Measurements from ENCODE around the gene EBF4.

EBF4 gene

DNA sequence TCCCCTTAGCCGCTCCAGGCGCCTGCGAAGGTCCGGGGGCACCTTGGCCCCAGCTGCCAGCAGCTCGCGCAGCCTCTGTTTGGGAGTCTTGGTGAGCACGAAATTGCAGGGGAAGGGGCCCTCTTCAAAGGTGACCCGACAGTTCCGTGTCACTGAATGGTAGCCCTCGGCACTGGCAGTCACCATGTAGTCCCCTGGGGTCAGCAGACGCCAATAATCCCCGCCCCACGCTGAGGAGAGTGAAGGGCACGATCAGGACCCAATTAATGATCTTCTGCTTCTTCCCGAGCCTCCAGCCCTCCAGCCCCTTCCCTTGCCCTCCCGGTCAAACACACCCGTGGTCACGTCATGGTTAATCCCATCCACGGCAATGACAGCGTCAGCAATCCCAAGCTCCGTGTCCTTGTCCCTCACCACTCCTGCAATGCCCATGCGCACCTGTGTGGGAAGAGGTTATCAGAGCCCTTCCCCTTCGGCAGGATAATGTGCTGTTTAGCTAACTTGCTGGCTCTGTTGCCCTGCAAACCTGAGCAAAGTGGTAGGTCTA is 101.7 kb downstream of the EBF4 start:
- H3K36me3 ChIP-seq, result peaks cover 10 to 84% (median 65%) of the 10 kb centered on the region in 11 experiments; a peak in 21 of 22 replicates
- H3K9me3 ChIP-seq (replicated peaks in 1 of 11), result no peaks in the 10 kb centered on the region
- H3K4me1 ChIP-seq, result peaks cover 22 to 45% (median 33%) of the 10 kb centered on the region in 10 experiments
- H3K9ac ChIP-seq, result no peak overlapping the region
- no peak overlapping the region for H3K27ac ChIP-seq
- no peak overlapping the region for H3K4me2 ChIP-seq
- H3K27me3 ChIP-seq, result no peaks in the 10 kb centered on the region
- TF ChIP-seq Cebpa-rat (IDR thresholded peaks at IDR 0.05), result no peak
- no peak overlapping the region for H3K4me3 ChIP-seq
- H4K20me1 ChIP-seq, result peaks cover 0 to 65% (median 49%) of the 10 kb centered on the region in 11 experiments; a peak in 18 of 22 replicates

- peaks cover 0 to 65% (median 49%) of the 10 kb centered on the region in 11 experiments; a peak in 18 of 22 replicates for H4K20me1 ChIP-seq
- H3K27me3 ChIP-seq, result no peaks in the 10 kb centered on the region
- H3K9ac ChIP-seq, result no peak overlapping the region
- H3K4me1 ChIP-seq, result peaks cover 23 to 51% (median 34%) of the 10 kb centered on the region in 10 experiments
- no peaks in the 10 kb centered on the region for H3K9me3 ChIP-seq (replicated peaks in 1 of 11)
- no peak for TF ChIP-seq Cebpa-rat (IDR thresholded peaks at IDR 0.05)
- no peak overlapping the region for H3K4me3 ChIP-seq
- peak overlapping the region in 1 of 11 experiments; percentile 37; a peak in 2 of 22 replicates for H3K4me2 ChIP-seq
- peaks cover 10 to 78% (median 62%) of the 10 kb centered on the region in 11 experiments; a peak in 21 of 22 replicates for H3K36me3 ChIP-seq
- no peak overlapping the region for H3K27ac ChIP-seq
These were observed 102.4 kb downstream of the EBF4 start for GRCh38 chr20:2794866-2795447.

DNA sequence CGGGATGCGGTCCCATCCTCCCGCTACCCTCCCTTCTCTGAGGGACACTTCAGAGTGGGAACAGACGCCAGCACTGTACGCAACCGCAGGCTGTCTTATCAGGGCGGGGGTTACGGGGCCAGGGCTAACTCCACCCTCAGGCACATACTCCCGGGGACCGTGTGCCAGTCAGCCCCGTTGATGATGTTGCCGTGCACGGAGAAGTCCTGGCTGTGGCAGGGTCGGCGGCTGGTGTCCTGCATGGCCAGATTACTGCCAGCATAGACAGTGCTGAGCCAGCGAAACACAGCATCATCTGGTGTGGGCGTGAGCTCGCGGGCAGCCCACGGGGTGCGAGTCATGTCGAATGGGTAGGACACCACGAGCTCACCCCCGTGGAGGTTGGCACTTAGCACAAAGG is 102.9 kb downstream of the EBF4 start:
- TF ChIP-seq Cebpa-rat (IDR thresholded peaks at IDR 0.05), result no peak
- no peak overlapping the region for H3K4me3 ChIP-seq
- H3K4me2 ChIP-seq, result peak overlapping the region in 2 of 11 experiments; percentile 30 to 37; a peak in 3 of 22 replicates
- no peaks in the 10 kb centered on the region for H3K27me3 ChIP-seq
- peaks cover 0 to 65% (median 49%) of the 10 kb centered on the region in 11 experiments; a peak in 18 of 22 replicates for H4K20me1 ChIP-seq
- peaks cover 10 to 78% (median 62%) of the 10 kb centered on the region in 11 experiments; a peak in 21 of 22 replicates for H3K36me3 ChIP-seq
- H3K9ac ChIP-seq, result no peak overlapping the region
- H3K27ac ChIP-seq, result no peak overlapping the region
- peaks cover 23 to 53% (median 35%) of the 10 kb centered on the region in 10 experiments for H3K4me1 ChIP-seq
- no peaks in the 10 kb centered on the region for H3K9me3 ChIP-seq (replicated peaks in 1 of 11)

- no peak for TF ChIP-seq Cebpa-rat (IDR thresholded peaks at IDR 0.05)
- Histone ChIP-seq H3K36me3 (peaks cover 10 to 75% (median 62%) of the 10 kb centered on the region in 11 experiments; a peak in 21 of 22 replicates), H3K4me1 (peaks cover 25 to 58% (median 39%) of the 10 kb centered on the region in 10 experiments), H3K27me3 (no peaks in the 10 kb centered on the region), H3K4me2 (peak overlapping the region in 2 of 11 experiments; percentile 30 to 37; a peak in 3 of 22 replicates), H4K20me1 (peaks cover 0 to 65% (median 49%) of the 10 kb centered on the region in 11 experiments; a peak in 18 of 22 replicates), H3K4me3 (no peak overlapping the region), H3K9me3 (replicated peaks in 1 of 11) (no peaks in the 10 kb centered on the region), H3K27ac (0 out of 22 replicates have a peak overlapping the region, but pooled peaks of 1 of the 11 experiments have one; percentile 99), H3K9ac (peak overlapping the region in 1 of 11 experiments; percentile 99; a peak in 1 of 22 replicates)
These were observed 103.6 kb downstream of the EBF4 start for GRCh38 chr20:2796011-2796660.

- Histone ChIP-seq H3K27me3 (no peaks in the 10 kb centered on the region), H3K27ac (peak overlapping the region in 9 of 11 experiments; percentile 87 to 100 (median 97); a peak in 17 of 22 replicates), H3K4me1 (peaks cover 34 to 67% (median 47%) of the 10 kb centered on the region in 10 experiments), H3K4me3 (peak overlapping the region in 8 of 10 experiments; percentile 81 to 94 (median 90); a peak in 13 of 20 replicates), H3K9me3 (replicated peaks in 1 of 11) (no peaks in the 10 kb centered on the region), H3K9ac (peak overlapping the region in 9 of 11 experiments; percentile 89 to 99 (median 98); a peak in 13 of 22 replicates), H3K36me3 (peaks cover 10 to 65% (median 62%) of the 10 kb centered on the region in 11 experiments; a peak in 21 of 22 replicates), H4K20me1 (peaks cover 0 to 64% (median 49%) of the 10 kb centered on the region in 11 experiments; a peak in 18 of 22 replicates), H3K4me2 (peak overlapping the region; percentile 89 to 99 (median 92))
- TF ChIP-seq Cebpa-rat (IDR thresholded peaks at IDR 0.05), result no peak
These were observed 104.8 kb downstream of the EBF4 start for GRCh38 chr20:2797136-2797983.

- peak overlapping the region in 10 of 11 experiments; percentile 82 to 100 (median 97); a peak in 20 of 22 replicates for H3K27ac ChIP-seq
- no peaks in the 10 kb centered on the region for H3K27me3 ChIP-seq
- TF ChIP-seq Cebpa-rat (IDR thresholded peaks at IDR 0.05), result no peak
- no peaks in the 10 kb centered on the region for H3K9me3 ChIP-seq (replicated peaks in 1 of 11)
- H3K4me3 ChIP-seq, result peak overlapping the region in 9 of 10 experiments; percentile 68 to 94 (median 88); a peak in 18 of 20 replicates
- peaks cover 34 to 67% (median 47%) of the 10 kb centered on the region in 10 experiments for H3K4me1 ChIP-seq
- peaks cover 0 to 55% (median 48%) of the 10 kb centered on the region in 11 experiments; a peak in 18 of 22 replicates for H4K20me1 ChIP-seq
- H3K4me2 ChIP-seq, result peak overlapping the region; percentile 89 to 99 (median 92)
- H3K36me3 ChIP-seq, result peaks cover 10 to 56% (median 54%) of the 10 kb centered on the region in 11 experiments; a peak in 21 of 22 replicates
- peak overlapping the region in 10 of 11 experiments; percentile 84 to 99 (median 98); a peak in 19 of 22 replicates for H3K9ac ChIP-seq
These were observed 105.7 kb downstream of the EBF4 start for GRCh38 chr20:2798095-2798805.

GRCh38 chr20:2798814-2799213 is 106.2 kb downstream of the EBF4 start:
- Histone ChIP-seq H3K9me3 (replicated peaks in 1 of 11) (no peaks in the 10 kb centered on the region), H3K36me3 (peaks cover 10 to 50% (median 49%) of the 10 kb centered on the region in 11 experiments; a peak in 21 of 22 replicates), H3K4me1 (peaks cover 34 to 67% (median 47%) of the 10 kb centered on the region in 10 experiments), H4K20me1 (peaks cover 0 to 50% (median 47%) of the 10 kb centered on the region in 11 experiments; a peak in 18 of 22 replicates), H3K9ac (peak overlapping the region in 10 of 11 experiments; percentile 84 to 99 (median 98); a peak in 19 of 22 replicates), H3K27me3 (peaks cover 0 to 4% (median 2%) of the 10 kb centered on the region in 11 experiments; a peak in 9 of 22 replicates), H3K4me3 (peak overlapping the region; percentile 58 to 94 (median 86)), H3K27ac (peak overlapping the region; percentile 19 to 100 (median 97); a peak in 21 of 22 replicates), H3K4me2 (peak overlapping the region; percentile 89 to 99 (median 92))
- 0 out of 22 replicates have a peak, but pooled peaks of 1 of the 11 experiments have one; percentile 52 for TF ChIP-seq Cebpa-rat (IDR thresholded peaks at IDR 0.05)

Measured in BLaER1 treated with 17β-estradiol and CSF1 and Interleukin-3, amounts not matched to agents 10 nM and 100 nM (cell line).